ENCODE results near the gene GOT1.

DNA sequence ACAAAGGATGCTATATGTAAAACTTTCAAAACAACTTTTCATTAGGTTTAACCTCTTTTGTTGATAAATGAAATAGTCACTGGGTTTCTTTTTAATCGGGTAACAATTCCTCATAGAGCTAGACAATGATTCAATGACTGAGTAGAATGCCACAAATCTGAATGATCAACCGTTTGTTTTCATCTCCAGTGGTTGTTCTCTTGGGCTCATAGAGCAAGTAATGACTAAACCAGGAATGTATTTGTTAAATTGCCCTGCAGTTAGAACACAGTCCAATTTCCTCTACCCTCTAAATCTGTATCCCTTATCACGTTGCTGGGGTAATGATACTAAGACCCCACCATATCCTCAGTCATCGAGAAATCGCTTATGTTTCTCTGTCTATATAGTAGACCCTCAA, 61.3 kb downstream of the GOT1 start:
- TF ChIP-seq, protein P1, sequence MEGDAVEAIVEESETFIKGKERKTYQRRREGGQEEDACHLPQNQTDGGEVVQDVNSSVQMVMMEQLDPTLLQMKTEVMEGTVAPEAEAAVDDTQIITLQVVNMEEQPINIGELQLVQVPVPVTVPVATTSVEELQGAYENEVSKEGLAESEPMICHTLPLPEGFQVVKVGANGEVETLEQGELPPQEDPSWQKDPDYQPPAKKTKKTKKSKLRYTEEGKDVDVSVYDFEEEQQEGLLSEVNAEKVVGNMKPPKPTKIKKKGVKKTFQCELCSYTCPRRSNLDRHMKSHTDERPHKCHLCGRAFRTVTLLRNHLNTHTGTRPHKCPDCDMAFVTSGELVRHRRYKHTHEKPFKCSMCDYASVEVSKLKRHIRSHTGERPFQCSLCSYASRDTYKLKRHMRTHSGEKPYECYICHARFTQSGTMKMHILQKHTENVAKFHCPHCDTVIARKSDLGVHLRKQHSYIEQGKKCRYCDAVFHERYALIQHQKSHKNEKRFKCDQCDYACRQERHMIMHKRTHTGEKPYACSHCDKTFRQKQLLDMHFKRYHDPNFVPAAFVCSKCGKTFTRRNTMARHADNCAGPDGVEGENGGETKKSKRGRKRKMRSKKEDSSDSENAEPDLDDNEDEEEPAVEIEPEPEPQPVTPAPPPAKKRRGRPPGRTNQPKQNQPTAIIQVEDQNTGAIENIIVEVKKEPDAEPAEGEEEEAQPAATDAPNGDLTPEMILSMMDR (IDR thresholded peaks at IDR 0.05): no peak
- TF ChIP-seq POLR2AphosphoS5 (IDR thresholded peaks at IDR 0.05; ENCODE audit: low read depth, low read length): no peak
